Erythroblast (primary cell): ENCODE data around the gene TMEM94.

Source experiments
- GATA1 ChIP-seq: IDR thresholded peaks from 2 replicates; pipeline ENCODE4 v1.6.1; 2011; ENCODE audit warnings: low read depth, mild to moderate bottlenecking, control low read depth, low read length, moderate library complexity
- POLR2A ChIP-seq: IDR thresholded peaks from 2 replicates; pipeline ENCODE4 v1.6.1; 2011; ENCODE audit warnings: mild to moderate bottlenecking, low read length

DNA sequence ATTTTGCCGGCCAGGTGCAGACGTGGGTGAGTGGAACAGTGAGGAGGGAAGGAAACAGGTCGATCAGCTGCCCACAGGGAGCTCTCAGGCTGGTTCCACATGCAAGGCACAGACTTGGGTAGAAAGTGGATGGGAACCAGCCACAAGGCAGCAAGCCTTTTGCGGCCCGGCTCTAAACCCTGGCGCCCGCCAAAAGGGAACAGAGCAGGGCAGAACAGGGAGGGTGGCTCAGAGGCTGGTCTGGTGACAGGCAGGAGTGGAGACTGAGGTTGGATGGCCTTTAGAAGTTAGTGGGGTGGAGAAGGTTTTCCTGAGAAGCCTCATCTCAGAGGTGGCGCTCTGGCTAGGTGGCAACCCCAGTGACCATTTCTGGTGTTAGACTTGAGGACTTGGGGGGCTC is 79.4 kb downstream of the TMEM94 start:
- TF ChIP-seq POLR2A (no peak), GATA1 (no peak)
